GM18858 (cell line): ENCODE data around the gene ZNF350.
"Not testable (repeated sequence)": the region's sequence is repeated elsewhere in the genome, so short reads cannot be mapped to it uniquely, and the experiment has no call there.

Source experiments
- ATAC-seq: cut with Tn5 transposase; IDR thresholded peaks from one replicate; pipeline ENCODE4 v1.9.1; 2021; ENCODE audit not compliant: unreplicated experiment

The ZNF350 gene

GRCh38 chr19:51986309-51987291 lies at the start of gene ZNF350:
Gene ZNF350 (minus strand): TSS chr19:51986840. CDS start chr19:51974360, 12,480 bp downstream.
- peak; percentile 53 for ATAC-seq

- ATAC-seq, result no peak
These were observed 47.5 kb upstream of the ZNF350 start for GRCh38 chr19:52034051-52034728.

- peak; percentile 2 for ATAC-seq
These were observed 42.1 kb upstream of the ZNF350 start for GRCh38 chr19:52028780-52029123.

- ATAC-seq, result peak; percentile 80
These were observed 41.6 kb upstream of the ZNF350 start, which contains the start of gene ZNF614 for GRCh38 chr19:52028027-52028779. Gene ZNF614 (minus strand): TSS chr19:52028379. CDS start chr19:52025745, 2,634 bp downstream.

GRCh38 chr19:52026255-52026990 lies 39.8 kb upstream of the ZNF350 start:
- not testable (repeated sequence) for ATAC-seq

GRCh38 chr19:52024478-52024877 lies 37.8 kb upstream of the ZNF350 start:
- not testable (repeated sequence) for ATAC-seq

- no peak for ATAC-seq
These were observed 35.6 kb upstream of the ZNF350 start for GRCh38 chr19:52022193-52022592.

GRCh38 chr19:52020506-52020905 lies 33.9 kb upstream of the ZNF350 start:
- ATAC-seq, result no peak

- no peak for ATAC-seq
These were observed 24.0 kb upstream of the ZNF350 start for GRCh38 chr19:52010674-52011073.

- peak; percentile 58 for ATAC-seq
These were observed 21.3 kb upstream of the ZNF350 start, which contains the start of gene ZNF615 for GRCh38 chr19:52007806-52008557. Gene ZNF615 (minus strand): TSS chr19:52008211. CDS start chr19:52003711, 4,500 bp downstream.

- no peak for ATAC-seq
These were observed 20.8 kb upstream of the ZNF350 start for GRCh38 chr19:52007451-52007805.

GRCh38 chr19:51994048-51994644 lies 7.5 kb upstream of the ZNF350 start:
- no peak for ATAC-seq

GRCh38 chr19:51993422-51993821 lies 6.8 kb upstream of the ZNF350 start:
- ATAC-seq, result no peak

- no peak for ATAC-seq
These were observed 3.3 kb downstream of the ZNF350 start for GRCh38 chr19:51983361-51983760.

- not testable (repeated sequence) for ATAC-seq
These were observed 5.7 kb downstream of the ZNF350 start for GRCh38 chr19:51980926-51981325.

- no peak for ATAC-seq
These were observed 6.4 kb downstream of the ZNF350 start for GRCh38 chr19:51980116-51980736.

- ATAC-seq, result no peak
These were observed 7.8 kb downstream of the ZNF350 start for GRCh38 chr19:51978882-51979281.

GRCh38 chr19:51977346-51977745 lies 9.3 kb downstream of the ZNF350 start:
- no peak for ATAC-seq

- no peak for ATAC-seq
These were observed 9.8 kb downstream of the ZNF350 start for GRCh38 chr19:51976852-51977251.
